HG03457 (cell line): Measurements from ENCODE around the gene PTPRT.

Experiments
- ATAC-seq: cut with Tn5 transposase; IDR thresholded peaks from one replicate; pipeline ENCODE4 v1.9.1; 2021; ENCODE audit warnings: moderate number of reproducible peaks; ENCODE audit not compliant: unreplicated experiment

The PTPRT gene

DNA sequence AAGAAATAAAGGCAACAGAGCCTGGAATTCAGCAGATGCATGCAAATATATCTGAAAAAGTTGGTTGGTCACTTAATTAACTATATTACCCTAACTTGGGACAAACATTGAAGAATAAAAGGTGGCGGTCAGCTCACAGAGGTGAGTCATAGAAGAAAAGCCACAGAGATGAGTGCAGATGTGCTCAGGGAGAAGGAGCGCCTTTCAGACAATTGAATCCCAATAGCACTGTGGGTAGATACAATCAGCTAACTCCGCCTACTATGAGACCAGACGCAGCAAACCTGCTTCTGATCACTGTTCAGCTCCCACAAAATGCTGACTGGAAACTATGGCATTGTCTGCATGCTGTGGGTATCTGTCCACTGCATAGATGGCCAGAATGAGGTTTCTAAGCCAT lies 447.8 kb downstream of the PTPRT start:
- no peak for ATAC-seq

GRCh38 chr20:42740226-42740870 lies 449.4 kb downstream of the PTPRT start:
- no peak for ATAC-seq

GRCh38 chr20:42739683-42740082 lies 450.0 kb downstream of the PTPRT start:
- ATAC-seq = no peak

GRCh38 chr20:42735539-42735938 lies 454.2 kb downstream of the PTPRT start:
- ATAC-seq = no peak

DNA sequence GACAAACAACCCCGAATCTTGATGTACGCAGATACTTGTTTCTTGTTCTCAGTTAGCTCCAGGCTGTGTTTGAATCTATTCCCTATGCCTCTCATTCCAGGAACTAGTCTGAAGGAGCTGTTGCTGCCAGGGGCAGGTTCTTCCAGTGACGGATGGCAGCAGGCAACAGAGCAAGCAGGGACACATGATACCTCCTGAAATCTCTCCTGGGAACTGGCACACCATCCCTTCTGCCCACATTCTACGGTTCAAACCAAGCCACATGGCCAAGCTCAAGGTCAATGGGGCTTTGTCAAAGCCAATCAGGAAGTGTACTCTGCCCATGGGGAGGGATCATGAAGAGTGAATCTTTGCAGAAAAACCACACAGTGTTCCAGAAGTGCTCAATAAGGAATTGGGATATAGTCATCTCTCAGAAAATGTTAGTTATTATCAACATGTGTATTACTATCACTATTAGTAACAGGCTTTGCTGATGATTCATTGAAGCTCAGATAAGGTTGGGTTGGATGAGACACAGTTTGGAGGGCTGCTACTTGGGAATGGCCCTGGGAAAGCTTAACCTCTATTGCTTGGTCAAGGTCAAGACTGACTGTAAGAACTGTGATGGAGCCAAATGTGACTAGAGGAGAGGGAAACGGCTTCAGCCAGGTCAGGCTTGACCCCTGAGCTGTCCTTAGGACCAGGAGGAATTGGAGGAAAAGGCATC lies 454.9 kb downstream of the PTPRT start:
- no peak for ATAC-seq

- no peak for ATAC-seq
These were observed 467.8 kb downstream of the PTPRT start for GRCh38 chr20:42721923-42722322.

DNA sequence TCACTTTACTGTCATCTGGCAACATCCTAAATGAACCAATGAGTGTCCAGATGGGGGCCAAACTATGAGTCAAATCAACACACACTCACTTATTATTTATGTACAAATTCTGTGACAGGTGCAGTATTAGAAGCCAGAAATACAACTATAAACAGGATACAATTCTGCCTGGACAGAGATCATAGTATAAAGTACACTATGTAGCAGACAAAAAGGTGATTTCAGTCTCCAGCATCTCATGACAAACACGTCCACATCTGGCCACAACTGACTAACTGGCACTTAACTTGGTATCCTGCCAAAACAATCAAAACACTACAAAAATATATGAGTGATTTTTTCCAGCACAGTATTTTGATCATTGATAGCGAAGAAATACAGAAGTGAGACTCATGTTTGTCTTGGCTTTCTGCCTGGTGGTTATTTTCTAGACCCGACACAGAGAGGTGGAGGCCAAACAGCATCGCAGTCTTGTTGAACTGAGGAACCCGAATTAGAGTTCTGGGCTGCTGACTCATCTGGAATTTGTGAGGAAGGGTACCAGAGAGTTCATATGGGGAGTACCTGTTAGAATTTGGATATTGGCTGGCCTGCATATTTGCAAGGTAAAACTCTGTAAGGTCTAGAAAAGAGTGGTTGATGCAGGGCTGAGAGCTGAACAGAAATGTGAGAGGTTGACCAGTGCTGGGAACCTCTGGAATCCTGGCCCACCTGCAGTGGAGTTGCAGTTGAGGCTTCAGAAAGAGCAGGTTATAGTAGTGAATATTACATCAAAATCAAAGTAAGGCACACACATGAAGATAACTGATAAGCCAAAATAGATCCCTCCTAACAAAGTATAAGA lies 475.2 kb downstream of the PTPRT start:
- ATAC-seq = no peak

DNA sequence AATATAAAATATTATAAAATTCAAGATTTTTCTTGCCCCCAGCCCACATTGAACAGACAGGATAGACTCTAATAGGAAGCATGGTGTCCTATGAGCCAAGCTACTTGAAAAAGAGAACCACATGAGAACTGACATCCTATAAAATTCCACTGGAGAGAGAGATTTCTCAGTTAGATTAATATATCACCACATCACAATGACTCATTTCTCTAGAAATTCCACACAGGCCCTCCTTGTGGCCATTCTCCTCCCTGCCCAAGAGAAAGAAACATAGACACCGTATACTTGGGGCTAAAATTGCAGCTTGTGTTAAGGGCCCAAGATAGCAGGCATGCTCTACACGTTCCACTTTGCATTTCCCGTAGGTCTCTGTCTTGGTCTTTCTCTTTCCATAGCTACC lies 481.4 kb downstream of the PTPRT start:
- ATAC-seq = no peak

DNA sequence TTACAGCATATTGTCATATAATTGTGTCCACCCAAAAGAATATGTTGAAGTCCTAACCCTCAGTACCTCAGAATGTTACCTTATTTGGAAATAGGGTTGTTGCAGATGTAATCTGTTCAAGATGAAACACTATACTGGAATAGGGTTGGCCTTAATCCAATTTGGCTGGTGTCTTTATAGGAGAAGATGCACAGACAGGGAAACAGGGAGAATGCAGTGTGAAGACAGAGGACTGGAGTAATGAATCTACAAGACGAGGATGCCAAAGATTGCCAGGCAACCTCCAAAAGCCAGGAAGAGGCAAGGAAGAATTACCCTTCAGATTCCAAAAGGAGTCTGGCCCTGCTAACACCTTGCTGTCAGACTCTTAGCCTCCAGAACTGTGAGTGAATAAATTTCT lies 482.9 kb downstream of the PTPRT start:
- no peak for ATAC-seq

GRCh38 chr20:42705550-42705949 lies 484.2 kb downstream of the PTPRT start:
- no peak for ATAC-seq

DNA sequence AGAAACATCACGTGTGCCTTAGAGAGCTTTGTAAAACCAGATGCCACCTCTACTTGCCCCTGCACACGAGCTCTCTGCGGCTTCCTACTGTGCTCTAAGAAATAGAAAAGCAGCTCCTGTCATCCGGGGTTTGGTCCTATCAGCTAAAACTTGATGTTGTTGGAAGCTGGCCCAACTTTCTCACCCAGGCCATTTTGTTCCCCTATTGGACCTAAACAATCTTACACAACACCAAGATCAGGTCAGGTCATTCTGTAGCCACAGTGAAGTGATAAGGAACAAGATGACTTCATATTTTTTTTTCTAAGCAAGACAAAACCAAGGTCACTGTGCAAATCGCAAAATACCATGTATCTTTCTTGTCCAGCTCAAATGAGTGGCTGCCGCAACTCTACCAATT lies 486.0 kb downstream of the PTPRT start:
- ATAC-seq = no peak

DNA sequence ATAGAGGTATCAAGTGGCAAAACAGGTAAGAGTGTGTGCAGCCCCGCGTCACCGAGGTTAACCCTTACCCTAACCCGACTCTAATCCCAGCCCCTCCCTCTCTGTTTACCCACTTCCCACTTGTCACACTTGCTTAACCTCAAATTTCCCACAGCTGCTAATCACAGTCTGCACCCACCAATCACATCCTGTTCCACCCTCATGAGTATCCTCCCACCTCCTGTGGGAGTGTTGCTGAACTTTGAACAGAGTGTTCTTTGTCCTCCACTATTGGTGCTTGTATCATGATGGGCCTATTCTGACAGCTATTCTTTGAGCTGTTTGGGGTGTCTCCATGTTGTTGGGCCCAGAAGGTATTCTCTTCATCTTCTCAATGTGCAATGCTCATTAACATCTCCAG lies 487.8 kb downstream of the PTPRT start:
- ATAC-seq = no peak

DNA sequence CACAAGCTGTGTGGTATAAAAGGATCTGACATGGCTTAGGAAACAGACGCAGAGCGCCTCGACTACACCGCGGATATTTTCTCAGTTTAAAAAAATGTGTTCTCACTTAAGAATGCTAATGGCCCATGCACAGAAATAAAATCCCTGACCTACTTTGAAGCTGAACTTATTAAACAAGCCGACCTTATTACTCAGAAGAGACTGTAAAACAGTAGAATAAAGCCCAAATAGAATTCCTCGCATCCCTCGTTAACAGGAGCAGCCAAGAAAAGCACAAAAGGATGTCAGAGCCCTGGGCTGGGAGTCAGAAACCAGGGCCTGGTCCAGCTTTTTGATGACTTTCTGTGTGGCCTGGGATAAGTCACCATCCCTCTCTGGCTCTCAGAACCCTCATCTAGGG lies 489.3 kb downstream of the PTPRT start:
- ATAC-seq = no peak

DNA sequence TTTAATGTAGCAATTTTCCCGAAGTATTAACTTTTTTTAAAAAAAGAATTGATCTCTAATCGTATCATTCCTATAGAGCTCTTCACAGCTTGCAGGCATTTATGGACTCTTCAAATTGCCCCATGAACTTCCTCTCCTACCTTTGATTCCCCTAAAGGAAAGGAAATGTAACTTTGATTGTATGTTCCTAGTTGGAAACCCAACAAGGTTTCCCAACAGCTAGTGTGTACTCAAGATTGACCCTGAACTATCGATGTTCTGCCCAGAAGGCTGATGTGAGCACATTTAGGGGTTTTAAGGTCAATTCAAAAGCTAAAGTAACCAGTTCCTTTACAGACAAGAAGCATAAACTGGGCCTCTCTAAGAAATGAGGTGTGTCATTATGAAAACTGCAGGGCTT lies 491.7 kb downstream of the PTPRT start:
- ATAC-seq = no peak

GRCh38 chr20:42690842-42691437 lies 498.8 kb downstream of the PTPRT start:
- ATAC-seq = no peak

DNA sequence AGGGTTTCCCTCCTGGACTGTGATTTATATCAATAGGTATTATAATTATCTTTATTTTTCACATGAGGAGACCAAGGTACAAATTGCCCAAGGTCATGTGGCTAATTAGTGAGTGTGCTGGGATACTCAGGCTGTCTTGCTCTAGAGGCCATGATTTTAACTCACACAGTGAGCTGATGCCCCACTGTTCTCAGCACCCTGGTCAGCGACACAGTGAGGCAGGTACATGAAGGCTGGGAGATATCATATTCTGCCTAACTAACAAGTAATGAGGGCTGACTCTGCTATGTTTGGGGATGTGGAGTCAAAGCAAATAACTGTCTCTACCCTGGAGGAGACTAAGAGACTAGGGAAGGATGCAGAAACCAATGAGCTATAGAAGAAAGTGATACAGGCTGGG lies 501.1 kb downstream of the PTPRT start:
- no peak for ATAC-seq

GRCh38 chr20:42686057-42686456 lies 503.6 kb downstream of the PTPRT start:
- no peak for ATAC-seq

DNA sequence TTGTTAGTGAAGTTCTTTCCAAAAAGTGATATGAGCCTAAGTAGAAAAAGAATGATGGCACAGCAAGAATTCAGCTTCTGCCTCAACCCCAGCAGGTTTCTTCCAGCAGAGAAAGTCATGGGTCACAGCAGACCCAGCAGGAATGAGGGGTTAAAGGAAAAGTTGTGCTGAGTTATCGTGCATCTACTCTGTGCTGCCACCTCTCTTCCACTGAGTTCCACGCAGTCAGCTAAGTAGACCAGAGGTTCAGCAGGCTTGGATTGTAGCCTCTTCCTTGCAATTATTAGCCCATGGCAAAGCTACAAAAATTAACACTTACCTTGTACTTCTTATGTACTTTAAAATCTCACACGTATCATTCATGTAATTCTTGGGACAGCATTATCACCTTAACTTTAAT lies 510.8 kb downstream of the PTPRT start:
- no peak for ATAC-seq

DNA sequence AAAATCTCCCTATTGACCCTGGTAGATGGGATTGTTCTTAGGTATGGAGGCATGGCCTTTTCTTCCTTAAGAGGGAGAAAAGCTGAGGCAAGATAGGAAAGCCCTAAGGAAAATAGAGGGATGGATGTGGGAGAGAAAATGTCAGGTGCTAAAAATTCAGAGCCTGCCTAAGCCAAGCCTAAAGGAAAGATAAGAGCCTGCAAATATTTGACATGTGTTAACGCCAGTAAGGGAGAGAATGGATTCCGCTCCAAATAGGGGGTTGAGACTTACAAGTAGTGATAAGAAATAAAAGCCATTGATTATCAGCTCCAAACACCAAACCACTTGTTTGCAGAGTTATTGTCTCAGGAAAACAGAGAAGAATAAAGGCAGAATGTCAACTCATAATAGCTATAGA lies 533.6 kb downstream of the PTPRT start:
- ATAC-seq = no peak

GRCh38 chr20:42652266-42652665 lies 537.4 kb downstream of the PTPRT start:
- no peak for ATAC-seq

DNA sequence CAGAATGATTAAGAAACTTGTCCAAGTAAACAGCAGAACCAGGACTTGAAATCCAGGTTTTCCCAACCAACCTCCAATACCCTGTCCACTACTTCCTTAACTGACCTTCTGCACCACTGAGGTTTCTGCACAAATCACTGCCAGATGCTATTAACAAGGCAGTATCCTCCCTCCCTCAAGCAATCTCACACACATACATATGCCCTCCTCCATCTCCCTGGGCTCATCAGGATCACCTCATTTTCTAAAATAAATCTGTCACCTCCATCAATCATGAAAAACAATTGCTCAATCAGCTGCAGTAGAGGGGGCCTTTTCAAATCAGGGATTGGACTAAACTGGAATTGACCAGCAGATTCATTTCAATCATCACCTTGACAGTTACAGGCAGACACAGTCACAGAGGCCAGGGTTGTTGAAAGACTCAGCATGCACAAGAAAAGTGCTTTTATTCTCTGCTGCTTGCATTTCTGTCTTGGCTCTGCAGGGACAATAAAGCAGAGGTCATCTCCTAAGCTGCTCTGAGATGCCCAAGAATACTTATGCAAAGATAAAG lies 539.4 kb downstream of the PTPRT start:
- no peak for ATAC-seq
